Nucleus accumbens (tissue), 56 donors: ENCODE measurements around the gene PRIM1.
"Not testable (repeated sequence)": the region's sequence is repeated elsewhere in the genome, so short reads cannot be mapped to it uniquely, and the experiment has no call there.

Experiments used
- DNase-seq, 56 donors: peaks; one replicate each; lab custom pipeline; 2025; lab: John Stamatoyannopoulos, UW

The PRIM1 gene

DNA sequence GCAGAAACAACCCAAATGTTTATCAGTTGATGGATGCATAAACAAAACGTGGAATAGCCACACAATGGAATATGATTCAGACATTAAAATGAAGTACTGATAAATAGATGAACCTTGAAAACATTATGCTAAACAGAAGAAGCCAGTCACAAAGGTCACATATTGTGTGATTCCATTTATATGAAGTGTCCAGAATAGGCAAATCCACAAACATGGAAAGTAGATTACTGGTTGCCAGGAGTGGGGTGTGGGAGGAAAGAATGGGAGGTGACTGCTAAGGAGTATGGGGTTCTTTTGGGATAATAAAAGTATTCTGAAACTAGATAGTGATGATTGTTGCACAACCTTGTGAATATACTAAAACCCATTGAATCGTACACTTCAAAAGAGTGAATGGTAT is 9.7 kb upstream of the PRIM1 start:
- DNase-seq: no peak

GRCh38 chr12:56760460-56760859 is 8.3 kb upstream of the PRIM1 start:
- no peak for DNase-seq

- no peak for DNase-seq
These were observed 7.3 kb upstream of the PRIM1 start for GRCh38 chr12:56759263-56759908.

DNA sequence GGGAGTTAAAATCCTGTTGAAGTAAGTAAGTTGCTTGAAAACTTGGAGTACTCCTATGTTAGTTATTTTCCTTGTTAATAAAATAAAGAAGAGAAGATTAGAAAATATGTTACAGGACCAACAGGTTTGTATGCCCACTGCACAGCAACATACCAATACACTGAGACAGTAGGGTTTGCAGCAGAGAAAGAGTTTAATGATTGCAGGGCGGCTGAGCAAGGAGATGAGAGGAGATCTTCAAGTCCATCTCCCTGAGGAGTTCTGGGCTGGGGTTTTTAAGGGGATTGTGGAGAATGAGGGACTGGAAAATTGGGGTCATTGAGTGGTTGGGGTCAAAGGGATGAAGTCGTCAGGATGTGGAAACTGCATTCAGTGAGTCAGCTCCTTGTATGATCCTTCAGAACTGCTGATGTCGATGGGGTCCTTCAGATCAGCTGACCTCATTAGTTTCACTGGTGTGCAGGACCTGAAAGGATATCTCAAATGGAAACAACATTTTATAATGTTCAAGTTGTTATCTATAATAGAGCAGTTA is 6.7 kb upstream of the PRIM1 start:
- DNase-seq: no peak

- not testable (repeated sequence) for DNase-seq
These were observed 5.8 kb upstream of the PRIM1 start for GRCh38 chr12:56757971-56758370.

- no peak for DNase-seq
These were observed 1.4 kb upstream of the PRIM1 start for GRCh38 chr12:56753566-56753965.

- not testable (repeated sequence) for DNase-seq
These were observed 1.5 kb downstream of the PRIM1 start for GRCh38 chr12:56750596-56750995.

DNA sequence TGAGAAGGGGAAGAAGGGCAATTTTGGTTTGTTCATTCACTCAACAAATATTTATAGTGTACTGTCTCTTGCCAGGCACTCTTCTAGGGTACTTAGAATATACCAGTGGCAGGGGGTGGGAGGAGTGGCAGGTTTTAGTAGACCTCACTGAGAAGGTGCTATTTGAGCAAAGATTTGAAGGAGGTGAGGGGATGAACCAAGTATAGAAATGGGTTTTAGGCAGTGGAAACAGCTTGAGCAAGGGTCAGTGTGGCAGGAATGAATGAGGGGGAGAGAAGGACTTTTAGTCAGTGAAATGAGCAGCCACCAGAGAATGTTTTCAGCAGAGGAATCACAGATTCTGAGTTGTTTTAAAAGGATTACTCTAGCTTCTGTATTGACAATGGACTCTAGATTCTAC is 2.3 kb downstream of the PRIM1 start:
- DNase-seq: no peak

DNA sequence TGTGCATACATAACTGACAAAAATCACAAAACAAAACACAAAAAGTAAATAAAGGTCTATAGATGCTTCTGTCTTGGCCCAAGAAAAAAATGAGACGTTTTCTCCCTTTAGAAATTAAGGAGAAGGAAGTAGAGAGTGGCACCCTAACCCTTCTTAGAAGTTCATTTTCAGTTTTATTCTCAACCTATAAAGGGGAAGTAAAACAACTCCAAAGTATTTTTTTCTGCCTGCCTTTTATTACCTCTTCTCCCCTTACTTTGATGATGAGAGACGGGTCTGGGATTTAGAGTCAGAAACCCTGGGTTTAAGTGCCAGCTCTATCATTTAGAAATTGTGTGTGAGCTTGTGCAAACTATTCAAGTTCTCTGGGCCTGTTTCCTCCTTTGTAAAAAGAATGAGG is 2.8 kb downstream of the PRIM1 start:
- no peak for DNase-seq

- DNase-seq: no peak
These were observed 23.8 kb downstream of the PRIM1 start for GRCh38 chr12:56728139-56728861.

GRCh38 chr12:56726196-56726675 is 25.9 kb downstream of the PRIM1 start:
- DNase-seq: not testable (repeated sequence)

GRCh38 chr12:56725723-56726102 is 26.4 kb downstream of the PRIM1 start:
- DNase-seq: no peak

DNA sequence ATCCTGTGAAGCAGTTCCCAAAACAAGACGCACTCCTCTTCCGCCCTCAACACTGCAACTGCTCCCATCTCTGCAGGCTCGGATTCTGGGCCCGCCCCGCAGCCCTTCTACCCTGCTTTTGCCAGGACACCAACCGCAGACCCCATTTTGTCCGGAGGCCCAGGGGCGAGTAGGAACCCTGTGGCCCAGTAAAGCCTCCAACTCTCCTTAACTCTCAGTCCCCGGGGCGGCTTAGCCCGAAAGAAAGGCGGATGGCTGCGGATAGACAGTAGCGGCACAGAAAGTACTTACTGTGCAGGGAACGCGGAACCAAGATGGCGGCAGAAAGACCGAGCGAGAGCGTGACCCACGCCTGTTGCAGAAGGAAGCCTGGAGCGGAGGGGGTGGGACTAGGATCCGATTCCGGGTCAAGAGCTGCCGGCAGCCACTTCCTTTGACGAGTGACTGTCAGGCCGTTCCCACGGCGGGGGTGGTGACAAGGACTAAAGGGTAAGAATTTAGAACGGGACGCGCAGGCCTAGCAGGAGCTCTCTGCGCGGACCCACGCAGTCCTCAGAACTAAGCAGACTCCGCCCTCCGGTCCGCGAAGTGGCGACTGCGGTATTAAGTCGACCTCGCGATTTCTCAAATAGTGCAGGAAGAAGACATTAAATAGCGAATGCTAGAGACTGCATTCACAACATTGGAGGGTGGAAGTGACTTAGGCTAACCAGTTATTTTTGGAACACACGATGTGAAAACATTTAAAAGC is 27.0 kb downstream of the PRIM1 start, which contains the start of gene NACA:
NACA (minus strand) TSS at position 328 of the 751 bp plus-strand sequence. CDS start 778 bp downstream, outside the sequence.
- peak; percentile 75 to 99 (median 98) for DNase-seq

- DNase-seq: peak in 10 of 56 donors; percentile 7 to 65 (median 45)
These were observed 27.5 kb downstream of the PRIM1 start for GRCh38 chr12:56724701-56724971.

GRCh38 chr12:56723889-56724700 is 28.0 kb downstream of the PRIM1 start:
- peak in 17 of 56 donors; percentile 2 to 48 (median 7) for DNase-seq

DNA sequence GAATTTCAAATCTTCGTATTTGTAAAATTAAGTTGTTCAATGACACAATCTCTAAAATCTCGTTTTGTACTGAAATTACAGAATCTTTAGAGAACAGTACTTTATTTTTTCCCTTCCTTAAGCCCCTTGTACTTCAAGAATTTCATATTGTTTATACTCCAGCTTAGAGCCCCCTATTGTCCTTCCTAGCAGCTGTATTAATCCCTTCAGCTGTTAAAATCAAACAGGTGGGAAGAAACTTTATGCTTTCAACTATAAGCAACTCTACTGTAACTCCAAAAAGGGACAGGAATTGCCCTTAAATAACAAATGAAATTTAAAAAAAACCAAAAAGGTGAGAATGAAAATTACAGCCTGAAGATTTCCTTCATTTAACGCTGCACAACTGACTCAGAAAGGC is 28.8 kb downstream of the PRIM1 start:
- no peak for DNase-seq

- DNase-seq: no peak
These were observed 29.3 kb downstream of the PRIM1 start for GRCh38 chr12:56722832-56723231.

DNA sequence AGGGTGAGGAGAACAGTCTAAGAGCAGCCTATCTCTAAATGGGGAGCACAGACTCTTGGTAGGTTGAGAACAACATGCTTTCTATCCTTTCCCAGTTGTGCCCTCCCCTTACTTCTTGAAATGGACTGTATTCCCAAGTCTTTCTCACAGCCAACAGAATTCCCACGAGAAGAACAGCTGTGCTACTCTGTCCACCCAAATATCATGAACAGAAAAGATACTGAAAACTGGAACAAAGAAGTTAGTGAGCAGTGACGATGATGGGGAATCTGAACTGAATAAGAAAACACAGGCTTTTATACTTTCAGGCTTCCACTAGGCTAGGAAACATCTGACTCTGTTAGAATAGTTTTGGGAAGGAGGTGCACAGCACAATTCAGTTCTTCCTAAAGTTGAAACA is 30.4 kb downstream of the PRIM1 start:
- DNase-seq: no peak

GRCh38 chr12:56721216-56721615 is 30.9 kb downstream of the PRIM1 start:
- DNase-seq: no peak

GRCh38 chr12:56720731-56721151 is 31.4 kb downstream of the PRIM1 start:
- DNase-seq: no peak
